Stimulated activated CD8-positive, alpha-beta memory T cell treated with anti-CD3 and anti-CD28 coated beads, Interleukin-15, amount 100 ng/mL, for 48 hours (primary cell): Measurements from ENCODE around the gene CALHM3.
A peak's percentile ranks its signal among the peaks of the same experiment; 100 is the strongest.
"Not testable (repeated sequence)": the region's sequence is repeated elsewhere in the genome, so short reads cannot be mapped to it uniquely, and the experiment has no call there.

Experiments
- DNase-seq, 2 donors: peaks; one replicate each; pipeline ENCODE4 v3.0.0-alpha.2; 2020; ENCODE audit warnings: low read depth in 2 of 2

CALHM3 gene, protein sequence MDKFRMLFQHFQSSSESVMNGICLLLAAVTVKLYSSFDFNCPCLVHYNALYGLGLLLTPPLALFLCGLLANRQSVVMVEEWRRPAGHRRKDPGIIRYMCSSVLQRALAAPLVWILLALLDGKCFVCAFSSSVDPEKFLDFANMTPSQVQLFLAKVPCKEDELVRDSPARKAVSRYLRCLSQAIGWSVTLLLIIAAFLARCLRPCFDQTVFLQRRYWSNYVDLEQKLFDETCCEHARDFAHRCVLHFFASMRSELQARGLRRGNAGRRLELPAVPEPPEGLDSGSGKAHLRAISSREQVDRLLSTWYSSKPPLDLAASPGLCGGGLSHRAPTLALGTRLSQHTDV

DNA sequence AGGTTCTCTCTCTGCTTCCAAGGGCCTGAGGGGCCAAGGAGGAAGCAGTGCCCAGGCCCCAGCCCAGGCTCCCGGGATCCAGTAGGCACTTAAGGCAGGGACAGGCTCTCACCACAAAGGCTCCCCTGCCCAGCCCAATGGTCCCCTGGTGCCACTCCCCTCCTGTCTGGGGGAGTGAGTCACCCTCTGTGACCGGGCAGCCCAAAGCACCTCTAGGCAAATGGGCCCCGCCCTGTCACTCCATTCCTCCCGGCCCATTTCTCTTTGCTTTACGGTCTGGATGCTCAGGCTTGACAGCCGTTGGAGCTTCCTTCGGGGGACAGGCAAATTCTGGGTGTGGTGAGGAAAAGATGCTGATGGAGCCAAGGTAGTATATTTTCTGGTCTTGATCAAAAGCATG lies at the start of gene CALHM3:
TSS of gene CALHM3 (minus strand) at position 106 of the 400 bp plus-strand sequence. CDS start 208 bp downstream, outside the sequence.
- no peak for DNase-seq

DNA sequence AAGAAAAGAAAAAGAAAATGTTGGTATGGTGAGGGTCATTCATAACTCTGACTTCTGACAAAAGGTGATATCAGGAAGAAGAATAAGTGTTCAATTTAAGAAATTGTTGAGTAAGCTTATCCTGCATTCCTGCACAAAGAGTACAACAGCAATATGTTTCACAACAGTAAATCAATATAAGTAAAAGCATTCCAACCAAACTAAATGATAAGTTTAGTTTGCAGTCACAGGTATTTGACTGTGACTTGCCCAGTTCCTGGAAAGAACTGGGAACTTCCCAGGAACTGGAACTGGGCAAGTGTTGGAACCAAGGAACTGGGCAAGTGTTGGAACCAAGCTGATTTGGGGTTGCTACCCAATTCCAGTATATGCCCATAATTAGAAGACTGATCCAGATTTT lies 49.5 kb upstream of the CALHM3 start:
- no peak for DNase-seq

DNA sequence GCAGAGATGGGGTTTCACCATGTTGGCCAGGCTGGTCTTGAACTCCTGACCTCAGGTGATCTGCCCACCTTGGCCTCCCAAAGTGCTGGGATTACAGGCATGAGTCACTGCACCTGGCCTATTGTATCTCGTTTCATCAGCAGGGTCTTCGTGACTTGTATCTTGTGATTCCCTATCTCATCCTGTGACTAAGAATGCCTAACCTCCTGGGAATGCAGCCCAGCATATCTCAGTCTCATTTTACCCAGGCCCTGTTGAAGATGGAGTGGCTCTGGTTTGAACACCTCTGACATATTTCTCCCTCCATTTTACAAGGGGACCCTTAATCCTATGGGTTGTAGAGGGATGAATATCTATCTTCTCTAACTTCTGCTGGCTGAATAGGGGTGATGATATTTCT lies 48.4 kb upstream of the CALHM3 start:
- DNase-seq: not testable (repeated sequence)

DNA sequence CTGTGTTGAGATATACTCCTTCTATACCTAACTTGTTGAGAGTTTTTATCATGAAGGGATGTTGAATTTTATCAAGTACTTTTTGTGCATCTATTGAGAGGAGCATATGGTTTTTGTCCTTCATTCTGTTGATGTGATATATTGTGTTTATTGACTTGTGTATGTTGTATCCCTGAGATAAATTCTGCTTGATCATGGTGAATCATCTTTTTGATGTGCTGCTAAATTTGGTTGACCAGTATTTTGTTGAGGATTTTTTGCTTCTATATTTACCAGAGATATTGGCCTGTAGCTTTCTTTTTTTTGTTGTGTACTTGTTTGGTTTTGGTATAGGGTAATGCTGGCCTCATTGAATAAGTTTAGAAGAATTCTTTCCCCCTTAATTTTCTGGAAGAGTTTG lies 46.9 kb upstream of the CALHM3 start:
- no peak for DNase-seq

DNA sequence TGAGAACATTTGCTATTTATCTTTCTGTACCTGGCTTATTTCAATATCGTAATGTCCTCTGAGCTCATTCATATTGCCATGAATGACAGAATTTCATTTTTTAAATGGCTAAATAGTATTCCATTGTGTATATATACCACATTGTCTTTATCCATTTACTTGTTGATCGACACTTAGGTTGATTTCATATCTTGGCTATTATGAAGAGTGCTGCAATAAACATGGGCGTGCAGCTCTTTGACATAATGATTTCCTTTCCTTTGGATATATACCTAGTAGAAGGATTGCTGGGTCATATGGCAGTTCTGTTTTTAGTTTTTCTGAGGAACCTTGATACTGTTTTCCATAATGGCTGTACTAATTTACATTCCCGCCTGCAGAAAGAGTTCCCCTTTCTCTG lies 44.6 kb upstream of the CALHM3 start:
- no peak for DNase-seq

DNA sequence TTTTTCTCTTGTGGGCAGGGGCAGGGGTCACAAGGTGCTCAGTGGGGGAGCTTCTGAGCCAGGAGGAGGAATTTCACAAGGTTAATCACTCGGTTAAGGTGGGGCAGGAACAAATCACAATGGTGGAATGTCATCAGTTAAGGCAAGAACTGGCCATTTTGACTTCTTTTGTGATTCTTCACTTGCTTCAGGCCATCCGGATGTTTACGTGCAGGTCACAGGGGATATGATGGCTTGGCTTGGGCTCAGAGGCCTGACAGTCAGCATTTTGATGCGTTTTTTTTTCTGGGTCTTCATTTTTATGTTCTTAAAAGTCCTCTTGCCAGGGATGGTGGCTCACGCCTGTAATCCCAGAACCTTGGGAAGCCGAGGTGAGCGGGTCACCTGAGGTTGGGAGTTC lies 43.0 kb upstream of the CALHM3 start:
- DNase-seq: not testable (repeated sequence)

DNA sequence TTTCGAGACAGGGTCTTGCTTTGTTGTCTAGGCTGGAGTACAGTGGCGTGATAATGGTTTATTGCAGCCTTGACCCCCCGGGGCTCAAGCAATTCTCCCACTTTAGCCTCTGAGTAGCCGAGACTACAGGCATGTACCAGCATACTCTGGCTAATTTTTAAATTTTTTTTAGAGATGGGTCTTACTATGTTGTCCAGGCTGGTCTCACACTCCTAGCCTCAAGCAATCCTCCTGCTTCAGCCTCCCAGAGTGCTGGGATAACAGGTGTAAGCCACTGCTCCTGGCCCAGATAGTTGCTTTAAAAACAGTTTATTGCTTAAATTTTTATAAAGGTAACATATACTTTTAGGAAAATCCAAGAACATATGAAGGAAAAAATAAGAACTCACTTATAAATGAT lies 40.8 kb upstream of the CALHM3 start:
- no peak for DNase-seq

DNA sequence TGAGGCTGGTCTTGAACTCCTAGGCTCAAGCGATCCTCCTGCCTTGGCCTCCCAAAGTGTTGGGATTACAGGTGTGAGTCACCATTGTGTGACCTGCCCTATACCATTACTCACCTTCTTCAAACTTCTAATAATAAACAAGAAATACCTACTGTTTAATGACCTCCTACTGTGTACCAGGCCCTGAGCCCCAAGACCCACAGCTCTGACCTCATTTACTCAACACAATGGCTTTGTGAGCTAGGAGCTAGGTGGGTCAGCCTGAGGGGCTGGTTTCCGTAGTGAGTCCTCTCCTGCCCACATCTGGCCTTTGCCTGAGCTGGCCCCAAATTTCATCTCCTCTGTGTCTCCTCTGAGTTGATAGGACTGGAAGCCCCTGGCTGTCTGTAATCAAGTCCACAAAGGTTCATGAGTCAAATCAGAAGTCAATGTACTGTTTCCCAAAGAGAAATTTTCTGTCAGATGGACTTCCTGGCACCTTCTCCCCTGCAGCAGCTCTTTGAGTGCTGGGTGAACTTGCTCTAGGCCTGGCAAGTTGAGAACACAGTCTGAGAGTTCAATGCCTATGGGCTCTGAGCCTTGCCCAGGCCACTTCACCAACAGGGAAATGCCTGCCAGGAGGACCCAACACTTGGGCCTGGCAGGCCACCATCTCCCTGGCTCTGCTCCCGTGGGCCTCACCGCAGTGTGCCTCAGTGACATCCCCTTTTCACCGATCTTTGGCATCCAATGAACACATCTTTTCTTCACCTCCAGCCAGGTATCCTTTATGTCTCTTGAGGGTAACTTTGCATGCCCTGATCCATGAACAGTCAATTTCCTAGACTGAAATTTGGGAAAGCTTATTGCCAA lies 38.4 kb upstream of the CALHM3 start:
- DNase-seq: no peak

DNA sequence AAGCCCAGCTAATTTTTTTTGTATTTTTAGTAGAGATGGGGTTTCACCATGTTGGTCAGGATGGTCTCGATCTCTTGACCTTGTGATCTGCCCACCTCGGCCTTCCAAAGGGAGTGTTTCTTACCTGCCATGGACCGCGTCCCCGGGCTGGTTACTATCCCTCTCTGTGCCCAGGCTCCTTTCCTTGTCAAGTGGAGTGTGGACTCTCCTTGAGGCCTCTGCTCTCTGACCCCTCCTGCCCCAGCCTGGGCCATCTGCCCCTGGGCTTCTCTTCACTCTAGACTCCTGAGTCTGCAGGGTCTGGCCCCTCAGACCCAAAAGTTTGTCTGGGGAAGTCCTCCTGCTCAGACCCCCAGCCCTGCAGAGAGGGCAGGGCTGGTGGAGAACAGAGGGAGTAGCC lies 35.2 kb upstream of the CALHM3 start:
- no peak for DNase-seq

DNA sequence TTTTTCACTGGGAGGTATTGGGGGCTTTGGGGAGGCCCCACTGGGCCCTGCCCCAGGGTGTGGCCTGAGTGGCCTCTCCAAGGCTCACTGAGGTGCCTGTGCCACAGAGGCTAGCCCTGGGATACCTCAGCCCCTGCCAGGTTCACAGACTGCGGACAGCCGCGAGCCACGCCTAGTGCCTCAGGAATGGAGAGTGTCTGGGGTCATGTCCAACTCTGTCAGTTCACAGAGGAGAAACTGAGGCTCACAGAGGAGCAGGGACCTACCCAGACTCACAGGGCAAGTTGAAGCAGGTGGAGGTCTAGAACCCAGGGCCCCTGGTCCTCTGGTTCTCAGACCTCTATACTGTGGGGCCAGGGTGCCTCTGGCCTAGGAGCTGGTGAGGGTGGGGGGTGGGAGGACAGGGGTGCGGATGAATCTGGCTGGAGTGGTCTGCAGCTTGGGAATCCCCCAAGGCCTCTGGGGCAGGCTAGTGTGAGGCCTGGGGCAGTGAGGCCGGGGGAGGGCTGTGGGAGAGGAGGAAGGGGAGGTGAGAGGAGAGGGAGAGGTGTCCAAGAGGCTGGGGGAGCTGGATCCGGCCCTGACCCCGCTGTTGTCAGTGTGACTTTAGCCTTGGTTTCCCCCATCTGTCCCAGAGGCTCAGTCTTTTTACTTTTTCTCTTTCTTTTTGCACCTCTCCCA lies 34.5 kb upstream of the CALHM3 start:
- DNase-seq: no peak

DNA sequence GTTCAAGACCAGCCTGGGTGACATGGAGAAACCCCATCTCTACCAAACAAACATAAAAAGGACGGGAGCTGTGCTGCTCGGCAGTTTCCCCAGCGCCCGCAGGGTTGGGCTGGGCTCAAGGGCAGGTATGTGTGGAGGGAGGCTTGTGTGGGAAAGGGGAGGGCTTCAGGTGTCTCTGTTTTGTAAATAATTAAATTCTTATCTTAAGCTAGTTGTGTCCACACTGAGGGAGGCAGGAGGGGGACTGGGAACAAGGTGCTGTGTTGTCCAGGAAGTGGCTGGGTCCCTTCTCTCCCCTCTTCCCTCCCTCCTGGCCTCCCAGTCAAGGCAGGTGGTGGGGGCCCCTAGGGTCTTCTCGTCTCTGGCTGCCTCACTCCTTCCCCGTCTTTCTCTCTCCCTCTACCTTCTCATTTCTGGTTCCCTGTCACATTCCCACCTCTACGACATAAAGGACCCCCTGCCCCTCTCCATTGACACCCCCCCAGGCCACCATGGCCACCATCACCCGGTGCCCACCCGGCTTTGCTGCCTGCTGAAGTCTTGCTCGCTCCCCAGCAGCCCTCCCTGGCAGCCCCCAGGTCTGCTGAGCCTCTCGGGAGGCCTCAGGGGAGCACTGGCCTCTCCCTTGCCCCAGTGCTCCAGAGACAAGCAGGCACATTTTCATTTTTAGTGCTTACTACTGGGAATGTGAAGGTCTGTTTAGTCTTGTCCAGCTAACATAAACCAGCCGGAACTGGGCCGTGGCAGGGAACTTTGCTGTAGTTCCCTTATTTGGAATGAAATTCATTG lies 33.7 kb upstream of the CALHM3 start:
- no peak for DNase-seq

DNA sequence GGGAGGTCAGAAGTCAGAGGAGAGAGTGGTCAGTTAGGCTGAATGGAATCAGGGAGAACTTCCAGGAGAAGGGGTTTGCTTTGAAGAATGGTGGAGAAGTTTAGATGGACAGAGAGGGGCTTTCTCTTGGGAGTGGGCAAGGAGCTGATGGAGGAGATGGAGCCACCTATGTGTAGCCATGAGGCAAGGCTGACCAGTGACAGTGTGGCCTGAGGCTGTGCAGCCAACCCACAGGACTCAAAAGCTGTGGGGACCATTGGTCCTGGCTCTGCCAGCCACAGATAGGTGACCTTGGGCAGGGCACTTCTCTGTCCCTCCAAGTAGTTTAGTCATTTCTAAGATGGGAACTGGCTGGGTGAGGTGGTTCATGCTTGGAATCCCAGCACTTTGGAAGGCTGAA lies 33.1 kb upstream of the CALHM3 start:
- no peak for DNase-seq

DNA sequence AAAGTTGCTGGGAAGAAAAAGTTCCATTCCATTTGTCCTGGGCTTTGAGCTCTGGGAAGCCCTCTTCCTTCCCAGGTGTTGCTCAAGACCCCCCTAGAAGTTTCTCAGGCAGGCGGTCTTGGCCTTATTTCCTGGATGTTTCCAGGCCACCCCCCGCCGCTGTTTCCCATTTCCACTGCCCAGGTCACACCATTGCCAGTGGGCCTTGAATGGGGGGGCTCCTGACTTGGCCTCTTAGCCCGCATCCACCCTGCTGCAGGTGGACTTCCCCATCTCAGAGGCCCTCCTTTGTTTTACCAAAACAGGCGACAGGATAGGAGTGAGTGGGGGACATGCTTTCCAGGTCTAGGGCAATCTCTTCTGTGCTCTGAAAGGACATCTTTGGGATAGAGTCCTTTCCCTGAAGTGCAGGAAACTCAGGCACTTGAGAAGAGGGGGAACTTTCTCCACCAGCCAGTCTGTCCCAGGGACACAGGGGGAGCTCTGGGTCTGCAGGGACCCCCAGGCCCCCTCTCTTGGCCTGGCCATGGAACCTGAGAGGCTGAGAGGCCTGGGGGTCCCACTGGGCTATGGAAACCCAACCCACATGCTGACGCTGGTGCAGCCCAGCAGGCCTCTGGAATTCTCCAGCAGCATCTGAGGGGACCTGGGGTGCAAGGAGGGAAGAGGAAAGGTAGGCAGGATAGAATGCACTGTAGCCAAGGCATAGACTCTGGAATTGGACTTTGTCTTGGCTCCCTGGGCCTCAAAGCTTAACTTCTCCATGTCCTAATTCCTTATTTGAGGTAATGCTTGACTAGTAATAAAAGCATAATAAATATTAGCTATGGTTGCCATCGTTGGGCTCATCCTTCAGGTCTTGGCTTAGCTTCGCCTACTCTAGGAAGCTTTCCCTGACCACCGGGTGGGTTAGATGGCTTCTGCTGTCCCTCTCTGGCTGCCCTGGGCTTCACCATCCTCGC lies 32.0 kb upstream of the CALHM3 start:
- no peak for DNase-seq

DNA sequence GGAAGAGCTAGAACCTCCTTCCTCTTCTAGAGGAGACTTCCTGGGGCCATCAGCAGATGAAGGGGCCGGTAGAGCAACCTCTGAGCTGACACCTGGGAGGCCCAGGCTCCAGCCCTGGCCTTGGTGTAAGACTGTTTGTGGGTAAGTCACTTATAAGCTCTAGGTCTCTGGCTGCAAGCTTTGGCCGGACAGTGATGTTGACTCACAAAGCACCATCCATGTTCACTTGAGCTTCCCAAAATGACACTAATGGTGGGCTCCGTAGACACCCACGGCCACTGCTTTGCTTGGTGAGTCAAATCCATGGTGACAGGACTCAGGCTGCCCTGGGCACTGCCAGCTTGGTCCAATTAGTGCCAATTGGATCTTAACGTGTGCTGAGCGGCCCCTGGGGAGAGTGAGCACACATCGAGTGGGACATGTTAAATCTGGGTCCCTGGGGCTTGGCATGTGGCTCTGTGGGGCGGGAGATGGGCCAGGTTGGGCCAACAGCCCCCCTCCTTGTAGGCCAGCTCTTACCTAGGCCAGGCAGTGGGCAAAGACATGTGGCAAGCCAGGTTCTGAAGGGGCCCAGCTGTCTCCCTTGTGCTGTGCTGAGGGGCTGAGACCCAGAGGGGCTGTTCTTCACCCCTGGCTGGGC lies 31.1 kb upstream of the CALHM3 start:
- DNase-seq: no peak

DNA sequence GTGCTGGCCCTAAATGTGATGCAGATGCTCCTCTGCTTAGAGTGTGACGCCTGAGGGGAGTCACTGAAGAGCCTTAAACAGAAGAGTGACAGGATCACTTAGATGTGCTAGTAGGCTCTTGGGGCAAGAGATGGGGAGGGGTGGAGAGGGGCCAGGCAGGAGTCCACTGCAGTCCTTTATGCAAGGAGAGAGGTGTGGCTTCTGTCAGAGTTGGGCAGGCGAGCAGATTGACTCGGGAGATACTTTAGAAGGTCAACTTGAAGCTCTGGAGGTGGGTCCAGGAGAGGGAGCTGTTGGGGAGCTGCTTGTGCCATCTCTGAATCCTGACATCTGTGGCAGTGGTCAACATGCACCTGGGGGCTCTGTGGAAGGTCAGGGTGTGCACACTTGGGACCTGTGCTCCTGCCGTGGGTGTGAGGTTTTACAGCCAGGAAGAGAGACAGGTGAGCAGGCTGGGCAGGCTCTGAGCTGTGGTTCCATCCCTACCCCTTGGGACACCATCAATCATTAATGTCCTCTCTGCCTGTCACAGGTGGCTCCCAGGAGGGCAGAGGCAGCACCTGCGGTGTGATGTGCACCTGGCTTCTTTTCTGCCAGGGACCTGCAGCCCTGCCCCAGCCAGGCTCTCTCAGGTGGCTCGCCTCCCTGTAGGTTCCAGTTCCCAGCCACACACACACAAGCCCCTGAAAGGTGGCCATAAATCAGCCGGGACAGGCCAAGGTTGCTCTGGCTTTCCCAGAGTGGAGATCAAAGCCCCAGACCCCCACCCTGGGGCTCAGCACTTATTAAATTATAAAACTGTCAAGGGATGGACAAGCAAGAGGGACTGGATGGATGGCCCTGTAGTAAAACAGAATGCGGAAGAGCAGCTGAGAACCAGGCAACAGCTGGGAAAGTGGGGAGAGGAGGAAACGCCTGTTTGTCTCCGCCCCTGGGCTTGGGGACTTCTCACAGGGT lies 28.5 kb upstream of the CALHM3 start:
- DNase-seq: no peak

DNA sequence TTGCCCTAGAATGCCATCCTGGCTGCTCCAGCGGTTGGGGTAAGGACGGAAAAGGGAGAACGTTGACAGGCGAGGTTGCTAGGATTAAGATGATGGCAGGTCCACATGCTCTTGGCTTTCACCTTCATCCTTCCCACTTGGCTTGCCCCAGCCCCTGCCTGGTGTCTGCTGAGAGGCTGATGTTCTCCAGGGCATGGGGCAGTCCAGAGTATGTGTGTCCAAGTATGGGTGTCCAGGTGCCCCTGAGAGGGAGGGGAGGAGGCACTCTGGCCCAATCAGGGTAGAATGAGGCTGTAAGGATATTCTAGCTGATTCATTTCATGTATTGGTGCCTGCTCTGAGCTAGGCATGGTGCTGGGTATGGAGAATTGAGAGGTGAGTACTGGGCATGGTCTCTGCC lies 27.0 kb upstream of the CALHM3 start:
- DNase-seq: no peak

DNA sequence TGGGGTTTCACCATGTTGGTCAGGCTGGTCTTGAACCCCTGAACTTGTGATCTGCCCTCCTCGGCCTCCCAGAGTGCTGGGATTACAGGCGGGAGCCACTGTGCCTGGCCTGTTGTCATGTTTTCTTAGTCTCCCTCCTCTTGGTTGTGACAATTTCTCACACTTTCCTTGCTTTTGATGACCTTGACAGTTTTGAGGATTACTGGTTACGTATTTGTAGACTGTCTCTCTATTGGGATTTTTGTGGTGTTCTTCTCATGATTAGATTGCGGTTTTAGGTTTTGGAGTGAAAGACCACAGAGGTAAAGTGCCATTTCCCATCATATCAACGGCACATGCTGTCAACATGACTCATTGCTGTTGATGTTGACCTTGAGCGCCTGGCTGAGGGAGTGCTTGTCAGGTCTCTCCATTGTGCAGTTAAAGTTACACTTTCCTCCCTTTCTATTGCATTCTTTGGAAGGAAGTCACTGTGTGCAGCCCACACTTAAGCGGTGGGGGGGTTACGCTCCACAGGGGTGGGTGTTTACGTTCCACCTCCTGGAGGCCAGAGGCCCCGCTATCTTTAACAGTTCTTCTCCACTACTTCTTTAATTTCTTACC lies 25.2 kb upstream of the CALHM3 start:
- DNase-seq: peak; percentile 43 to 45

DNA sequence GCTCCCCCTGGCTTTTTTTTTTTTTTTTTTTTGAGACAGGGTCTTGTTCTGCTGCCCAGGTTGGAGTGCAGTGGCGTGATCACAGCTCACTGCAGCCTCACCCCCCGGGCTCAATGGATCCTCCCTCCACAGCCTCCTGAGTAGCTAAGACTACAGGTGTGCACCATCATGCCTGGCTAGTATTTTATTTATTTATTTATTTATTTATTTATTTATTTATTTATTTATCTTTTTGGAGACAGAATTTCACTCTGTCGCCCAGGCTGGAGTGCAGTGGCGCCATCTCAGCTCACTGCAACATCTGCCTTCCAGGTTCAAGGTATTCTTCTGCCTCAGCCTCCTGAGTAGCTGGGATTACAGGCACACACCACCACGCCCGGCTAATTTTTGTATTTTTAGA lies 24.7 kb upstream of the CALHM3 start:
- DNase-seq: not testable (repeated sequence)
